ENCODE measurements around the gene VAV1. TPM values are rescaled to one million over a fixed set of nuclear protein-coding genes. Genes with fewer than 3 reads are reported as not detected.

VAV1 gene
- total RNA-seq, 1 experiment from 2014 or later = not detected

DNA sequence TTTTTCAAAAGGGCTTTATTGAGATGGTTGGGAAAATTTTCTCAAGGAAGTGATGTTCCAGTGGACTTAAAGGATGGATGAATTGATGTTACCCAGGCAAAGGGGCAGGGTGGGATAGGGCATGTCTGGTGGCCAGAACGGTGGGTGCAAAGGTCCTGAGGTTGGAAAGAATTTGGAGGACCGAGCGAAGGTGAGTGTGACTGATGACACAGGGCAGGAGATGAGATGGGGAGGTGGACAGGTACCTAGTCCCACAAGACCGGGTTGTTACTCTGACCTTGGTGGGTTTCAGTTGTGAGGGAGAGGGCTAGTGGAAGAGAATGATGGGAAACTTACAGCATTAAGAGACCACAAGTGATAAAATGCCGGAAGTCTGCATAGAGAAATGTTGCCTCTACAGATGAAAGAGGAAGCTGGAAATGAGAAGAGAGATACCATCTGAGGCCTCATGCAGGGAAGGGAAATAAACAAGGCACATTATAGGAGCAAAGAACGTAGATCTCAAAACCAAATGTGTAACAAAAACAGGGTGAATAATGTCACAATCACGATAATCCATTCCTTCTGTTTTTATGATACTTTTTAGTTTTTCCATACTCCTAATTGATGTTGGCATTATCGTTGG is 119.4 kb downstream of the VAV1 start:
- H3K36me3 ChIP-seq (ENCODE audit: control insufficient read depth, insufficient read depth, low read length) = no peaks in the 10 kb centered on the region
- H3K4me3 Mint-ChIP-seq (ENCODE audit: unreplicated experiment) = no peak overlapping the region
- H3K9me3 Mint-ChIP-seq (ENCODE audit: unreplicated experiment) = peaks cover 32% of the 10 kb centered on the region
- POLR2A ChIA-PET = no interaction called here
- no peak for DNase-seq
- no TSS peak for BruUV-seq (replicated peaks)
- H3K27ac Mint-ChIP-seq (ENCODE audit: unreplicated experiment) = no peak overlapping the region
- no peaks in the 10 kb centered on the region for H3K9me3 ChIP-seq
- CTCF ChIA-PET = no interaction called here
- TF ChIP-seq, protein P1, sequence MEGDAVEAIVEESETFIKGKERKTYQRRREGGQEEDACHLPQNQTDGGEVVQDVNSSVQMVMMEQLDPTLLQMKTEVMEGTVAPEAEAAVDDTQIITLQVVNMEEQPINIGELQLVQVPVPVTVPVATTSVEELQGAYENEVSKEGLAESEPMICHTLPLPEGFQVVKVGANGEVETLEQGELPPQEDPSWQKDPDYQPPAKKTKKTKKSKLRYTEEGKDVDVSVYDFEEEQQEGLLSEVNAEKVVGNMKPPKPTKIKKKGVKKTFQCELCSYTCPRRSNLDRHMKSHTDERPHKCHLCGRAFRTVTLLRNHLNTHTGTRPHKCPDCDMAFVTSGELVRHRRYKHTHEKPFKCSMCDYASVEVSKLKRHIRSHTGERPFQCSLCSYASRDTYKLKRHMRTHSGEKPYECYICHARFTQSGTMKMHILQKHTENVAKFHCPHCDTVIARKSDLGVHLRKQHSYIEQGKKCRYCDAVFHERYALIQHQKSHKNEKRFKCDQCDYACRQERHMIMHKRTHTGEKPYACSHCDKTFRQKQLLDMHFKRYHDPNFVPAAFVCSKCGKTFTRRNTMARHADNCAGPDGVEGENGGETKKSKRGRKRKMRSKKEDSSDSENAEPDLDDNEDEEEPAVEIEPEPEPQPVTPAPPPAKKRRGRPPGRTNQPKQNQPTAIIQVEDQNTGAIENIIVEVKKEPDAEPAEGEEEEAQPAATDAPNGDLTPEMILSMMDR (IDR thresholded peaks at IDR 0.05; ENCODE audit: insufficient read depth in 1 of 2, low read depth in 1 of 2, low read length in 1 of 2, severe bottlenecking in 1 of 2, unreplicated experiment in 1 of 2) = no peak
- intact Hi-C loops (cut with micrococcal nuclease; ENCODE audit: unreplicated experiment) = no loop called here
- peaks cover 5% of the 10 kb centered on the region for H3K36me3 Mint-ChIP-seq (ENCODE audit: insufficient read depth, unreplicated experiment)
- H3K4me1 Mint-ChIP-seq (ENCODE audit: low read depth, unreplicated experiment) = no peaks in the 10 kb centered on the region
- no peak overlapping the region for H3K4me3 ChIP-seq (ENCODE audit: low read depth, low read length)
- H3K27me3 ChIP-seq (replicated peaks; ENCODE audit: control insufficient read depth, insufficient read depth, low read length) = no peaks in the 10 kb centered on the region
- peaks cover 10% of the 10 kb centered on the region for H3K27me3 Mint-ChIP-seq (ENCODE audit: insufficient read depth, unreplicated experiment)
- H3K4me1 ChIP-seq = no peaks in the 10 kb centered on the region

DNA sequence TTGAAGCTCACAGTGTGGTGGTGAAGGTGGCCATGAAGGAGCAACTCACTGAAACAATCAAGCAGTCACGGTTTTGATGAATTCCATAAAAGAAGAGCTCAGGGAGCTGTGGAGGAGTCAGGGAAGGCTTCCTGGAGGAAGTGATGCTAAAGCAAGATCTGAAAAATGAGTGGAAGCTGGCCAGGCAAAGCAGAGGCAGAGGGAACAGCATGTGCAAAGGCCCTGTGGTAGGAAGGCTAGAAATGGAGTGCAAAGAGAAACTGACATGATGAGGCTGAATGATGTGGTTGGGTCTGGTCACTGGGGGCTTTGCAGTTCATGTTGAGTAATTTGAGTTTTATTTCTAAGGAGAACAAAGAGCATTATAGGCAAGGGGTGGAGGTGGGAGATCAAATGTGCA is 121.8 kb downstream of the VAV1 start:
- Mint-ChIP-seq H3K9me3 (ENCODE audit: unreplicated experiment) (peaks cover 24% of the 10 kb centered on the region), H3K36me3 (ENCODE audit: insufficient read depth, unreplicated experiment) (no peaks in the 10 kb centered on the region), H3K4me3 (ENCODE audit: unreplicated experiment) (no peak overlapping the region), H3K4me1 (ENCODE audit: low read depth, unreplicated experiment) (no peaks in the 10 kb centered on the region), H3K27me3 (ENCODE audit: insufficient read depth, unreplicated experiment) (peaks cover 3% of the 10 kb centered on the region), H3K27ac (ENCODE audit: unreplicated experiment) (no peak overlapping the region)
- Histone ChIP-seq H3K4me3 (ENCODE audit: low read depth, low read length) (no peak overlapping the region), H3K27me3 (replicated peaks; ENCODE audit: control insufficient read depth, insufficient read depth, low read length) (no peaks in the 10 kb centered on the region), H3K4me1 (no peaks in the 10 kb centered on the region), H3K9me3 (no peaks in the 10 kb centered on the region), H3K36me3 (ENCODE audit: control insufficient read depth, insufficient read depth, low read length) (no peaks in the 10 kb centered on the region)
- POLR2A ChIA-PET = no interaction called here
- BruUV-seq (replicated peaks) = no TSS peak
- TF ChIP-seq, protein P1 (IDR thresholded peaks at IDR 0.05; ENCODE audit: insufficient read depth in 1 of 2, low read depth in 1 of 2, low read length in 1 of 2, severe bottlenecking in 1 of 2, unreplicated experiment in 1 of 2) = no peak
- intact Hi-C loops (cut with micrococcal nuclease; ENCODE audit: unreplicated experiment) = no loop called here
- DNase-seq = no peak
- CTCF ChIA-PET = no interaction called here

DNA sequence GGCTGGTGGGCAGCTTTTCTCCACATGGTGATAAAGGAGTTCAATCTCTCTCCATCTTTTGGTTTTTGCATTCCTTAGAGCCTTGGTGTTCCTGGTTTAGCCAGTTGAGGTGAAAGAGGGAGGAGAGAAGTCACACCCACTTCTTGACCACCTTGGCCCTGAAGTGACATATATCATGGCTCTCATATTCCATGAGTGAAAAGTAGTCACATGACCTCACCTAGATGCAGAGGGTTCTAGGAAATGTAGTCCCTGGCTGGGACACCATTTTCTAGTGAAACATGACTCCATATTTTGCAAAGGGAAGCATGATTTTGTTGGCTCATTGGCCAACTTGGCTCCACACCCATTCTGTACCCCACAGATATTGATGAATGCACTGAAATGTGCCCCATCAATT is 130.9 kb downstream of the VAV1 start:
- POLR2A ChIA-PET = no interaction called here
- no peak for DNase-seq
- CTCF ChIA-PET = no interaction called here
- intact Hi-C loops (cut with micrococcal nuclease; ENCODE audit: unreplicated experiment) = no loop called here
- Histone ChIP-seq H3K36me3 (ENCODE audit: control insufficient read depth, insufficient read depth, low read length) (no peaks in the 10 kb centered on the region), H3K9me3 (peaks cover 8% of the 10 kb centered on the region; the same call in 1 of the 2 replicates), H3K4me3 (ENCODE audit: low read depth, low read length) (no peak overlapping the region), H3K27me3 (replicated peaks; ENCODE audit: control insufficient read depth, insufficient read depth, low read length) (no peaks in the 10 kb centered on the region), H3K4me1 (no peaks in the 10 kb centered on the region)
- H3K27ac Mint-ChIP-seq (ENCODE audit: unreplicated experiment) = no peak overlapping the region
- H3K36me3 Mint-ChIP-seq (ENCODE audit: insufficient read depth, unreplicated experiment) = no peaks in the 10 kb centered on the region
- H3K27me3 Mint-ChIP-seq (ENCODE audit: insufficient read depth, unreplicated experiment) = no peaks in the 10 kb centered on the region
- no peak overlapping the region for H3K4me3 Mint-ChIP-seq (ENCODE audit: unreplicated experiment)
- H3K4me1 Mint-ChIP-seq (ENCODE audit: low read depth, unreplicated experiment) = no peaks in the 10 kb centered on the region
- TF ChIP-seq, protein P1 (IDR thresholded peaks at IDR 0.05; ENCODE audit: insufficient read depth in 1 of 2, low read depth in 1 of 2, low read length in 1 of 2, severe bottlenecking in 1 of 2, unreplicated experiment in 1 of 2) = no peak
- peaks cover 34% of the 10 kb centered on the region for H3K9me3 Mint-ChIP-seq (ENCODE audit: unreplicated experiment)
- no TSS peak for BruUV-seq (replicated peaks)

Measured in Caco-2 (cell line).